ENCODE results near the gene OR1K1. TPM values are rescaled to one million over a fixed set of nuclear protein-coding genes. Genes with fewer than 3 reads are reported as not detected.

Gene OR1K1
- total RNA-seq, 4 donors from 2014 or later = not detected

DNA sequence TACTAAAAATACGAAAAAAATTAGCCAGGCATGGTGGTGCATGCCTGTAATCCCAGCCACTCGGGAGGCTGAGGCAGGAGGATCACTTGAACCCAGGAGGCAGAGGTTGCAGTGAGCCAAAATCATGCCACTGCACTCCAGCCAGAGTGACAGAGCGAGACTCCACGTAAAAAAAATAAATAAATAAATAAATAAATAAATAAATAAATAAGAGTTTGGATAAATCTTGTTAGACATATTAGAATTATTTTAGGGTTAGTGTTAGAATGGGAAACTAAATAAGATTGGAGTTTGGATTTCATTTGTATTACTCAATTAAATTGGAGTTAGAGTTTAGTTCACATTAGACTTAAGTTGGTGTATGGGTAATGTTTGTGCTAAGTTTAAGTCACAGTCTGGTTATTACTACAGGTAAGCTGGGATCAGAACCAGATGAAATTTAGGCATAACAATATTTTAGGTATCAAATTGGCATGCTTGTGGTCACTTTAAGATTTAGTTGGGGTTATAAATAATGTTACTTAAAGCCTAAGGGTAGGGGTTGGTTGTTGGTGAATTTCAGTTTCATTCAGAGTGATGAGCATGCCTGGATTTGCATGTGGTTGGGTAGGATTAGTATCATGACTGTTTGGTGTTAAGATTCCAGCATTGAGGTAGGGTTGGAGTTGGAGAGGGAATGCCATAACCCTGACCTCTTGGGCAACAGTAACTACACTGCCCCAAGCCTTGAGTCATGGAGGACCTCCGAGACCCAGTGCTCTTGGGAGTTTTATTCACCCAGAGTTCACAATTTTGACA is 7.9 kb upstream of the OR1K1 start:
- no peak overlapping the region for H3K4me3 ChIP-seq
- 88 to 89% methylated on average over 5 of the region's 5 CpGs for WGBS, 2 donors (ENCODE audit: low coverage in 1 of 2)
- no peak for TF ChIP-seq EP300 (IDR thresholded peaks at IDR 0.05; ENCODE audit: low read depth)
- TF ChIP-seq POLR2AphosphoS5 (IDR thresholded peaks at IDR 0.05) = no peak
- TF ChIP-seq CTCF (IDR thresholded peaks at IDR 0.05) = no peak
- no peak for TF ChIP-seq POLR2A (IDR thresholded peaks at IDR 0.05)
- H3K4me1 ChIP-seq = no peaks in the 10 kb centered on the region
- intact Hi-C loops (cut with DNase I; ENCODE audit: low total_unique reads) (no loop called here), in situ Hi-C loops (cut with MboI; ENCODE audit: low pct_ligation_motif_present in 1 of 4, low pct_unique_long_range_greater_than_20kb in 1 of 4, low sequenced_read_pairs in 3 of 4) (no loop called here)
- DNase-seq = no peak
- no peaks in the 10 kb centered on the region for H3K36me3 ChIP-seq
- no peaks in the 10 kb centered on the region for H3K9me3 ChIP-seq
- H3K27ac ChIP-seq = no peak overlapping the region
- H3K27me3 ChIP-seq = no peaks in the 10 kb centered on the region

DNA sequence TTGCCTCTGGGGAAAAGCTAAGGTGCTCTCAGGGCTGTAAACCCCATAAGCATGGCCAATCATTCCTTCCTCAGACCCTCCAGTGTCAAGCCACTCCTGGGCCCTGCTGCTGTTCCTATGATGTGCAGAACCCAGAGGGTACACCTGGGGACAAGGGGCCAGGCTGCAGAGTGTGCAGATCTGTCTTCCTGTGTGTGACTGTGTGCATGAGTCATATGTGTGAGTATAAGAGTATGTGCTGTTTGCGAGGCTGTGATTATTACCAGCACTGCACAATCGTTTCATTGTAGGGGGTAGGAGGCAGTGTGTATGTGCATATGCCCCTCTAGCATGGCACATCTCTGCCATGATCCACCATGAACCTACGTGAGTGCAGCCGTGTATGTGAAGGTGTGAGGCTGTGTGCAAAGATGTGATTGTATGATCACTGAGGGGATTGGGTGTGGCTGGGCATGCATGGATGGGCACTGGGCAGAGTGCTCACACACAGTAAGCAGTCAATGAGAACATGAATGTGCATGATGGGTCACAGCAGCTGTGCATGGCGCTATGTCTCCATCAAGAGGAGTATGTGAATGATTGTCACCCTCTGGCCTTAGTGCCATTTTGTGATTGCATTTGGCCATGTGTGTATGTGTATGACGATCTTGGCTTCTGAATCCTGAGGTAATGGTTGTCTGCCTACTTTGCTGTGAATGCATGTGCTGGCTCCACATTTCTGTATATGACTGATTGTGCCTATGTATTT is 2.4 kb upstream of the OR1K1 start:
- no peaks in the 10 kb centered on the region for H3K36me3 ChIP-seq
- H3K4me3 ChIP-seq = no peak overlapping the region
- no peaks in the 10 kb centered on the region for H3K9me3 ChIP-seq
- H3K27me3 ChIP-seq = no peaks in the 10 kb centered on the region
- DNase-seq = no peak
- no peak for TF ChIP-seq POLR2AphosphoS5 (IDR thresholded peaks at IDR 0.05)
- no peak for TF ChIP-seq EP300 (IDR thresholded peaks at IDR 0.05; ENCODE audit: low read depth)
- no peak for TF ChIP-seq CTCF (IDR thresholded peaks at IDR 0.05)
- TF ChIP-seq POLR2A (IDR thresholded peaks at IDR 0.05) = no peak
- H3K4me1 ChIP-seq = no peaks in the 10 kb centered on the region
- in situ Hi-C loops (cut with MboI; ENCODE audit: low pct_ligation_motif_present in 1 of 4, low pct_unique_long_range_greater_than_20kb in 1 of 4, low sequenced_read_pairs in 3 of 4) (no loop called here), intact Hi-C loops (cut with DNase I; ENCODE audit: low total_unique reads) (no loop called here)
- 40 to 82% methylated on average over 1 to 6 of the region's 6 CpGs for WGBS, 2 donors (ENCODE audit: low coverage in 1 of 2)
- no peak overlapping the region for H3K27ac ChIP-seq

DNA sequence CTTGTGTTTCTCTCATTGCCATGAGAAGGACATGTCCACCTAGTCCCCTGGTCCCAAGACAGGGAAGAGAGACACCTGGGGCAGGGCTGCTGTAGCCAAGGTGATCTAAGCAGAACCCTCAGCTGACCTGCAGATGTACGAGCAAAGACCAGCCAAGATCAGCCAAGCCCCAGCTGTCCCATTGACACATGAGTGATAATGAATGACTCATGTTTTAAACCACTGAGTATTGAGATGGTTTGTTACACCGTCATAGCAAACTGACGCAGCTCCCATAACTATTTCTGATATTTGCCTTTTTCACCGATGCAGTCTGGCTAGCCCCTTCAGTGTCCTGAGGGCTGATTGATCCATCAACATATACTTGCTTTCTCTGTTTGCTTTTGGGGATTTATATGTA is 6.7 kb downstream of the OR1K1 start:
- Histone ChIP-seq H3K9me3 (no peaks in the 10 kb centered on the region), H3K36me3 (no peaks in the 10 kb centered on the region), H3K4me1 (peaks cover 0 to 3% (median 0%) of the 10 kb centered on the region in 4 donors), H3K27ac (no peak overlapping the region), H3K4me3 (no peak overlapping the region), H3K27me3 (no peaks in the 10 kb centered on the region)
- in situ Hi-C loops (cut with MboI; ENCODE audit: low pct_ligation_motif_present in 1 of 4, low pct_unique_long_range_greater_than_20kb in 1 of 4, low sequenced_read_pairs in 3 of 4) = loop anchor here (5.0 to 25.0 kb wide), 2 partner anchors 339 to 694 kb away; no protein-coding TSS in a partner anchor
- 85 to 86% methylated on average over 3 to 4 of the region's 4 CpGs for whole genome bisulfite sequencing, 2 donors (ENCODE audit: low coverage in 1 of 2)
- TF ChIP-seq CTCF (IDR thresholded peaks at IDR 0.05) (no peak), EP300 (IDR thresholded peaks at IDR 0.05; ENCODE audit: low read depth) (no peak), POLR2A (IDR thresholded peaks at IDR 0.05) (no peak), POLR2AphosphoS5 (IDR thresholded peaks at IDR 0.05) (no peak)
- intact Hi-C loops (cut with DNase I; ENCODE audit: low total_unique reads) = loop anchor here (5.0 kb wide), 1 partner anchor 339 kb away; no protein-coding TSS in a partner anchor
- no peak for DNase-seq

- in situ Hi-C loops (cut with MboI; ENCODE audit: low pct_ligation_motif_present in 1 of 4, low pct_unique_long_range_greater_than_20kb in 1 of 4, low sequenced_read_pairs in 3 of 4) (loop anchor here (5.0 to 25.0 kb wide), 2 partner anchors 340 to 695 kb away; no protein-coding TSS in a partner anchor), intact Hi-C loops (cut with DNase I; ENCODE audit: low total_unique reads) (loop anchor here (5.0 kb wide), 1 partner anchor 340 kb away; no protein-coding TSS in a partner anchor)
- Histone ChIP-seq H3K27me3 (no peaks in the 10 kb centered on the region), H3K4me3 (no peak overlapping the region), H3K9me3 (no peaks in the 10 kb centered on the region), H3K4me1 (peaks cover 0 to 3% (median 0%) of the 10 kb centered on the region in 4 donors), H3K36me3 (no peaks in the 10 kb centered on the region), H3K27ac (no peak overlapping the region)
- 57 to 80% methylated on average over 1 of the region's 1 CpG for WGBS, 2 donors (ENCODE audit: low coverage in 1 of 2)
- no peak for DNase-seq
- TF ChIP-seq CTCF (IDR thresholded peaks at IDR 0.05) (no peak), POLR2A (IDR thresholded peaks at IDR 0.05) (no peak), POLR2AphosphoS5 (IDR thresholded peaks at IDR 0.05) (no peak), EP300 (IDR thresholded peaks at IDR 0.05; ENCODE audit: low read depth) (no peak)
Measured at GRCh38 chr9:122807271-122807900, 7.5 kb downstream of the OR1K1 start.

Measured in transverse colon (tissue), 4 donors.